Measurements from ENCODE around the gene NR5A2. TPM values are rescaled to one million over a fixed set of nuclear protein-coding genes. Genes with fewer than 3 reads are reported as not detected.
A peak's percentile ranks its signal among the peaks of the same experiment; 100 is the strongest.

Gene NR5A2
- polyA plus RNA-seq, 3 donors from 2014 or later: not detected

GRCh38 chr1:200096774-200097173 is 69.3 kb downstream of the NR5A2 start:
- DNase-seq: no peak
- Mint-ChIP-seq H3K4me3 (no peak overlapping the region), H3K4me1 (no peaks in the 10 kb centered on the region), H3K9me3 (no peaks in the 10 kb centered on the region), H3K36me3 (no peaks in the 10 kb centered on the region), H3K27me3 (ENCODE audit: low read depth in 3 of 3) (peaks cover 0 to 2% (median 2%) of the 10 kb centered on the region in 3 donors), H3K27ac (no peak overlapping the region)

GRCh38 chr1:200099040-200099439 is 71.5 kb downstream of the NR5A2 start:
- no peaks in the 10 kb centered on the region for H3K36me3 Mint-ChIP-seq
- H3K4me3 Mint-ChIP-seq: no peak overlapping the region
- peaks cover 0 to 3% (median 2%) of the 10 kb centered on the region in 3 donors for H3K27me3 Mint-ChIP-seq (ENCODE audit: low read depth in 3 of 3)
- no peak for DNase-seq
- no peak overlapping the region for H3K27ac Mint-ChIP-seq
- H3K4me1 Mint-ChIP-seq: no peaks in the 10 kb centered on the region
- H3K9me3 Mint-ChIP-seq: no peaks in the 10 kb centered on the region

DNA sequence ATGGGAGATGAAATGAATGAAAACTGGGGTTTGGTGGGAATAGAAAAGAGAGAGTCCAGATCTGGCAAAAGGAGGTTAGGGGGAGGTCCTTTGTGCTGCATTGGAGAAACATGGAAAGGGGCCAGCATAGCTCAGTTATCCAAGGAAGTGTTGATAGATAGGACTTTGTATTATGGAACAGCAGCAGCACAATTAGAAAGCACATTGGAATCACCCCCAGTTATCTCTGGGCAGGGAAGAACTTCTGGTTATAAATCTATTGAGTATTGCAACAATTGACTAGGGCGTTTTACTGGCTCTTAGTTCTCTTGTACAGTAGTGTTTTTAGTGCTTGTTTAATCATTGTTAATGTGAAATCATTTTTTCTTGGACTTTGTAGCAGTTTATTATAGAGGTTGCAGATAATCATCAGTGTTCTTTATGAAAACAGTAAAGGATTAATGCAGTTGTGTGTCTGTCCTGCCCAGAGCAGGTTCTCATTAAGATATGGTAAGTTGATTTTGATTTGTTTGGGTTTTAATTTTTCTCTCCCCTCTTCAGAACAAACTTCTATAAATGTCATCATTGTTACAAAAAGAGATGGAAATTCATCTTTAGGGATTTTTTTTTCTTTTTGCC is 76.6 kb downstream of the NR5A2 start:
- peaks cover 0 to 3% (median 0%) of the 10 kb centered on the region in 3 donors for H3K27me3 Mint-ChIP-seq (ENCODE audit: low read depth in 3 of 3)
- no peaks in the 10 kb centered on the region for H3K36me3 Mint-ChIP-seq
- peaks cover 0 to 2% (median 0%) of the 10 kb centered on the region in 6 donors for H3K9me3 Mint-ChIP-seq
- no peak for DNase-seq
- H3K4me3 Mint-ChIP-seq: no peak overlapping the region
- no peak overlapping the region for H3K27ac Mint-ChIP-seq
- H3K4me1 Mint-ChIP-seq: no peaks in the 10 kb centered on the region

DNA sequence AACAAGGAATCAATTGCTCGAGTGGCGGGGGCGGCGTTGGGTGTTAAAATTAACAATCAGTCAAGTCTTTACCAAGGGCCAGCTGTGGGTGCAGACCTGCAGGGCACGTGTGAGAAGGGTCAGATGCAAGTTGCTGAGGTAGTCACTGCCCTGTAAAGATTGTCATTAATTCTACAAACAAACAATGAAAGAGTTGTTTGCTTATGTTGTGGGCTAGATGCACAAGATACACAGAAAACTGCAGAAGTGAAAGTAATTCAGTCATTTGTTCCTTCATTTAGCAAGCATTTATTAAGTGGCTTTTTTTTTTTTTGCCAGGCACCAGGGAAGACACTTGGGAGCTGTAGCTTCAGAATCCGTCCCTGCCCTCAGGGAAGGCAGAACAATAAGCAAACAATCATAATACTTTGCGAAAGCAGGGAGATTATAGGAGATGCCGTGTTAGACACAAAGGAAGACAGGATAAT is 79.5 kb downstream of the NR5A2 start:
- Mint-ChIP-seq H3K27ac (no peak overlapping the region), H3K4me1 (no peaks in the 10 kb centered on the region), H3K4me3 (no peak overlapping the region), H3K9me3 (peaks cover 0 to 2% (median 0%) of the 10 kb centered on the region in 6 donors), H3K36me3 (no peaks in the 10 kb centered on the region), H3K27me3 (ENCODE audit: low read depth in 3 of 3) (peaks cover 0 to 3% (median 0%) of the 10 kb centered on the region in 3 donors)
- DNase-seq: no peak

DNA sequence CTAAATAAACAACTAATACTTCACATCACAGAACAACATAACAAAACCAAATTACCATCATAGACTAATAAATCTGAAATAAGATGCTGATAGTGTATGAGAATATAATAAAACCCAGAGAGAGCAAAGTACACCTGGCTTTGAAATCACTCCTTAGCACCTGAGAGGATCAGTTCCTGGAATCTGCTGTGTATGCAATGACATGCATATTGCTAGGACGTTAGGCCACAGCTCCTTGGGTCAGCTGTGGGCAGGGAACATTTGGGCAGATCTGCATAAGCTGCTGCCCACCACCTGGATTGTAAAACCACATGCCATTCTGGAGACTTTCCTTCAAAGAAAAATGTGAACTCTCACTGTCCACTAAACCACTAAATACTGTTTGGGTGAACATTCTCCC is 81.1 kb downstream of the NR5A2 start:
- DNase-seq: no peak
- Mint-ChIP-seq H3K9me3 (peaks cover 0 to 2% (median 0%) of the 10 kb centered on the region in 6 donors), H3K36me3 (no peaks in the 10 kb centered on the region), H3K4me3 (no peak overlapping the region), H3K27ac (no peak overlapping the region), H3K27me3 (ENCODE audit: low read depth in 3 of 3) (peaks cover 0 to 4% (median 0%) of the 10 kb centered on the region in 3 donors), H3K4me1 (no peaks in the 10 kb centered on the region)

DNA sequence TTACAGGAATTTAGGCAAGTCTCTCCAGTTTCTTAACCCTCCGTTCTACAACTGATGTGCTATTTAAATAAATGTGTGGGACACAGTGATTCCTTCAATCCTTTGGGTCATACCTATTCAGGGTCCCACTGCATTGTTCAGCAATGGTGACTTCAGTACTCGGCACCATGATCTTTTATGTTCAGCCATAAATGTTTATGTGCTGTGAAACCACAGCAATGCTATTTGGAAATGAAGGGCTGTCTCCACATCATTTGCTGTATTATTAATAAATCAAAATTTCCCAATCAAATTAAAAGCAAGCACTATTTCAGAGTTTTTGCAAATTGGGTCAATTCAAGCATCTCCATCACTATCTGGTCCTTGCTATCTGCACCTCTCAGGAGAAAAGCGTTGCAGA is 84.8 kb downstream of the NR5A2 start:
- peaks cover 0 to 4% (median 0%) of the 10 kb centered on the region in 3 donors for H3K27me3 Mint-ChIP-seq (ENCODE audit: low read depth in 3 of 3)
- no peaks in the 10 kb centered on the region for H3K36me3 Mint-ChIP-seq
- peaks cover 0 to under 1% (median 0%) of the 10 kb centered on the region in 6 donors for H3K9me3 Mint-ChIP-seq
- no peak for DNase-seq
- no peaks in the 10 kb centered on the region for H3K4me1 Mint-ChIP-seq
- H3K27ac Mint-ChIP-seq: no peak overlapping the region
- H3K4me3 Mint-ChIP-seq: no peak overlapping the region

DNA sequence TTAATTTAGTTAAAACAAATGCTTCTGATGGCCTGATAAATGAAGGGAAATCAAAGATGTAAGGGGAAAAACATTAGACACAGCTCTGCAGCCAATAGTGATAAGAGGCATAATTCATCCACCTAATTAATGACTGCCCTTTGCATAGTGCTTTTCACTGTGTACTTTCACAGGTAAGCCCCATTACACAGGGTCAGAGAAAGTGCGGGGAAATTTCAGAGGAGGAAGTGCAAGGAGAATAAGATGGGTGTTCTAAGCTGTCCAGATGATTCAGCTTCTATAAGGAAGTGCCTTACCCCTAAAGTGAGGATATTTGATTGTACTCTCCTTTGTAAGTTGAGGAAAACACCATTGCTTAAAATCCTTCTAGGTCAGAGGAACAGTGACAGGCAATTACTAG is 88.0 kb downstream of the NR5A2 start:
- no peaks in the 10 kb centered on the region for H3K36me3 Mint-ChIP-seq
- no peak for DNase-seq
- no peak overlapping the region for H3K4me3 Mint-ChIP-seq
- no peaks in the 10 kb centered on the region for H3K4me1 Mint-ChIP-seq
- no peaks in the 10 kb centered on the region for H3K9me3 Mint-ChIP-seq
- H3K27ac Mint-ChIP-seq: no peak overlapping the region
- H3K27me3 Mint-ChIP-seq (ENCODE audit: low read depth in 3 of 3): peaks cover 2 to 4% (median 4%) of the 10 kb centered on the region in 3 donors

DNA sequence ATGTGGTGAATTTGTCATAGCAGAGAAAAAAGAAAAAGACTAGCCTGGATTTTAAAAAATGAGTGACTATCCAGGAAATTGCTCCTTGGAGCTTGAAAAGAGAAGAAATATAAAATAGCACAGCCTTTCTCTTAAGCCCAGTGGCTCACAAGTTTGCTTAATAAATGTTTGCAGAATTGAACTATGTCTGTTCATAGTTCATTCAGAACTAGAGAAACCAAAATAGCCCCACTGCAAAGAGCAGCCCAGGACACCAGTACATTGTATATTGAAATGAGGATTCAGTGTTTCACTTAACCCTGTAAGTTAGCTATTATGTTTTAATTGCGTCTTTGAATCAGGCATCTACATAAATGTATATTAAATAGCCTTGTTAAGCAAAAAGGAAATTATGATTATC is 88.8 kb downstream of the NR5A2 start:
- no peaks in the 10 kb centered on the region for H3K36me3 Mint-ChIP-seq
- H3K4me3 Mint-ChIP-seq: no peak overlapping the region
- no peak overlapping the region for H3K27ac Mint-ChIP-seq
- no peak for DNase-seq
- no peaks in the 10 kb centered on the region for H3K9me3 Mint-ChIP-seq
- peaks cover 2 to 4% (median 4%) of the 10 kb centered on the region in 3 donors for H3K27me3 Mint-ChIP-seq (ENCODE audit: low read depth in 3 of 3)
- no peaks in the 10 kb centered on the region for H3K4me1 Mint-ChIP-seq

GRCh38 chr1:200118779-200119505 is 91.4 kb downstream of the NR5A2 start:
- Mint-ChIP-seq H3K27me3 (ENCODE audit: low read depth in 3 of 3) (peaks cover 2 to 4% (median 2%) of the 10 kb centered on the region in 3 donors), H3K9me3 (no peaks in the 10 kb centered on the region), H3K36me3 (no peaks in the 10 kb centered on the region), H3K4me3 (no peak overlapping the region), H3K27ac (no peak overlapping the region), H3K4me1 (no peaks in the 10 kb centered on the region)
- no peak for DNase-seq

GRCh38 chr1:200121421-200121820 is 93.9 kb downstream of the NR5A2 start:
- no peaks in the 10 kb centered on the region for H3K9me3 Mint-ChIP-seq

DNA sequence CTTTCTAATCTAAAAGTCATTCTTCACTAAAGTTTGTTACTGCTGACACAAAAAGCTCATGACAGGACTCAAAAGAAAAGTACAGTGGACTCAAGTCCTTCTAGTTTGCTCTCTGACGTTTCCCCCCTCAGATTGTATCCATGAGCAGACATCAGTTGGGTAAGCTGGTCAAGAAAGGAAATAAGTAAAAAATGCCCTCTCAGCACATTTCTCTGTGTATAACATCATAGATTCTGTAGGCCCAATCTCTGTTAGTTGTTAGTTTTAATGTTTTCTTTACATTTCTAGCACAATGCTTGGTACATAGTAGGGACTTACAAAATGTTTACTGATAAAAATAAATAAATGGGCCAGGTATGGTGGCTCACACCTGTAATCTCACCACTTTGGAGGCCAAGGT is 96.8 kb downstream of the NR5A2 start:
- no peaks in the 10 kb centered on the region for H3K9me3 Mint-ChIP-seq
- no peak overlapping the region for H3K4me3 Mint-ChIP-seq
- no peaks in the 10 kb centered on the region for H3K36me3 Mint-ChIP-seq
- H3K27me3 Mint-ChIP-seq (ENCODE audit: low read depth in 3 of 3): peaks cover 0 to 4% (median under 1%) of the 10 kb centered on the region in 3 donors
- H3K4me1 Mint-ChIP-seq: peaks cover 12 to 13% of the 10 kb centered on the region in 2 donors
- DNase-seq: no peak
- H3K27ac Mint-ChIP-seq: no peak overlapping the region

More at GRCh38 chr1:200121421-200121820, 93.9 kb downstream of the NR5A2 start:
- no peak overlapping the region for H3K4me3 Mint-ChIP-seq
- no peak overlapping the region for H3K27ac Mint-ChIP-seq
- no peak for DNase-seq
- peaks cover 2 to 4% (median 2%) of the 10 kb centered on the region in 3 donors for H3K27me3 Mint-ChIP-seq (ENCODE audit: low read depth in 3 of 3)
- H3K4me1 Mint-ChIP-seq: no peaks in the 10 kb centered on the region
- H3K36me3 Mint-ChIP-seq: no peaks in the 10 kb centered on the region

DNA sequence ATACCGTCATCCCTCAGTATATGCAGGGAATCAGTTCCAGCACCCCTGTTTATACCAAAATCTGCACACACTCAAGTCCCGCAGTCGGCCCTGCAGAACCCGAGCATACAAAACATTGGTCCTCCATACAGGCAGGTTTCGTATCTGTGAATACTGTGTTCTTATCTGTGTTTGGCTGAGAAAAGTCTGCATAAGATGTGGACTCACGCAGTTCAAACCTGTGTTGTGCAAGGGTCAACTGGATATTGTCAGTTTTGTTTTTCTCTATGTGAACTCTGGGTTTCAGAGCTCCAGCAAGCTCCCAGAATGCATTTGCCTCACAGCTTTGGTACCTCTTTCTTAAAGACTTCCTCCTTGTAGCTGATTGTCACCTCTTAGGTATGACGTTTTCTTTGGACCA is 100.6 kb downstream of the NR5A2 start:
- no peaks in the 10 kb centered on the region for H3K36me3 Mint-ChIP-seq
- H3K9me3 Mint-ChIP-seq: no peaks in the 10 kb centered on the region
- peaks cover 32 to 35% of the 10 kb centered on the region in 2 donors for H3K4me1 Mint-ChIP-seq
- no peak for DNase-seq
- H3K4me3 Mint-ChIP-seq: no peak overlapping the region
- peaks cover 0 to 9% (median 0%) of the 10 kb centered on the region in 3 donors for H3K27me3 Mint-ChIP-seq (ENCODE audit: low read depth in 3 of 3)
- H3K27ac Mint-ChIP-seq: peak overlapping the region in 3 of 6 donors; percentile 21 to 83 (median 28)

- no peaks in the 10 kb centered on the region for H3K36me3 Mint-ChIP-seq
- peak; percentile 75 to 81 (median 76) for DNase-seq
- H3K27me3 Mint-ChIP-seq (ENCODE audit: low read depth in 3 of 3): peaks cover 0 to 9% (median 0%) of the 10 kb centered on the region in 3 donors
- H3K4me3 Mint-ChIP-seq: peak overlapping the region; percentile 25 to 82 (median 65)
- H3K27ac Mint-ChIP-seq: peak overlapping the region; percentile 74 to 96 (median 88)
- H3K4me1 Mint-ChIP-seq: peaks cover 32 to 35% of the 10 kb centered on the region in 2 donors
- no peaks in the 10 kb centered on the region for H3K9me3 Mint-ChIP-seq
These were observed 101.7 kb downstream of the NR5A2 start for GRCh38 chr1:200128944-200129879.

All from immature natural killer cell (primary cell).